Activated CD8-positive, alpha-beta memory T cell treated with anti-CD3 and anti-CD28 coated beads for 36 hours (primary cell): ENCODE results near the gene NR1H4. TPM values are rescaled to one million over a fixed set of nuclear protein-coding genes. Genes with fewer than 3 reads are reported as not detected.
"Not testable (repeated sequence)": the region's sequence is repeated elsewhere in the genome, so short reads cannot be mapped to it uniquely, and the experiment has no call there.

Experiments
- CTCF ChIA-PET: fragments of 350-600 bp; sonication (Branson Sonifier 250); formaldehyde crosslinking; loops from one replicate; lab custom pipeline; 2021; ENCODE audit warnings: antibody characterized with exemption; lab: Charles Lee
- POLR2A ChIA-PET: fragments of 350-600 bp; sonication (Branson Sonifier 250); formaldehyde crosslinking; loops from one replicate; lab custom pipeline; 2021; ENCODE audit warnings: antibody characterized with exemption; lab: Charles Lee
- total RNA-seq, 2 experiments: library from RNA; stranded (reverse); gene quantifications; one replicate each; pipeline ENCODE4 v1.2.3, GENCODE V29; 2021

Gene NR1H4
- total RNA-seq, 2 experiments from 2014 or later: not detected

DNA sequence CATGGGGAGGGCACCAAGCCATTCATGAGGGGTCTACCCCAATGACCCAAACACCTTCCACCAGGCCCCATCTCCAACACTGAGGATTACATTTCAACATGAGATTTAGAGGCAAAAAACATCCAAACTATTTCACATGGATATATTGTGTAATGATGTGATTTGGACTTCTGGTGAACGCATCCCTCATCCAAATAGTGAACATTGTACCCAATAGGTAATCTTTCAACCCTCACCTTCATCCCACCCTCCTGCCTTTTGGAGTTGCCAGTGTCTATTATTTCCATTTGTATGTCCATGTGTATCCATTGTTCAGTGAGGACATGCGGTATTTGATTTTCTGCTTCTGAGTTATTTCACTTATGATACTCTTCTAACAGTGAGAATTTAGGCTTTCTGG lies 83.7 kb downstream of the NR1H4 start:
- CTCF ChIA-PET: interaction anchor here (0.7 kb wide), 1 partner anchor 403 kb away, joined by 3 read pairs; no protein-coding TSS in a partner anchor
- POLR2A ChIA-PET: no interaction called here

DNA sequence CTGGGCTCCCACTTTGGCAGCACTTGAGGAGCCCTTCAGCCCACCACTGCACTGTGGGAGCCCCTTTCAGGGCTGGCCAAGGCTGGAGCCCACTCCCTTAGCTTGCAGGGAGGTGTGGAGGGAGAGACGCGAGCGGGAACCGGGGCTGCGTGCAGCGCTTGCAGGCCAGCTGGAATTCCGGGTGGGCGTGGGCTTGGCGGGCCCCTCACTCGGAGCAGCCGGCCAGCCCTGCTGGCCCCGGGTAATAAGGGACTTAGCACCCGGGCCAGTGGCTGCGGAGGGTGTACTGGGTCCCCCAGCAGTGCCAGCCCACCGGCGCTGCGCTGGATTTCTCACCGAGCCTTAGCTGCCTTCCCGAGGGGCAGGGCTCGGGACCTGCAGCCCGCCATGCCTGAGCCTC lies 85.6 kb downstream of the NR1H4 start:
- POLR2A ChIA-PET, CTCF ChIA-PET: not testable (repeated sequence)

DNA sequence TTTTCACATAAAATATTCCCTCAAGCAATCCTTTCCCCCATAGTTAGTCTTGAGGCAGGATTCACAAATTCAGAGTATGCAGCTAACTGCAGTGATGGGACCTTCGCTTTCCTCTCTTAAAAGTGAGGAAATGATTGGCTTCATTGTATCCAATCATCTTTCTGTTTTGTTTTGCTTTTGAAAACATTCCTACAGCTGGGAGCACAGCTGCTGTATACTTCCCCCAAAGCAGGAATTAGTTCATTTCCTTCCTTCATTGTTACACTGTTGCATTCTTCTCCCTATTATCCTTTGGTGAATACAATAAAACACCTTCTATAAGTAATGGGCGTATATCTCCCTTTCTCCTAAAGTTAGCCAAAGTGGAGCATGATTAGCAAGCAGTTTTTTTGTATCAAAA lies 90.4 kb downstream of the NR1H4 start:
- ChIA-PET CTCF (no interaction called here), POLR2A (no interaction called here)

DNA sequence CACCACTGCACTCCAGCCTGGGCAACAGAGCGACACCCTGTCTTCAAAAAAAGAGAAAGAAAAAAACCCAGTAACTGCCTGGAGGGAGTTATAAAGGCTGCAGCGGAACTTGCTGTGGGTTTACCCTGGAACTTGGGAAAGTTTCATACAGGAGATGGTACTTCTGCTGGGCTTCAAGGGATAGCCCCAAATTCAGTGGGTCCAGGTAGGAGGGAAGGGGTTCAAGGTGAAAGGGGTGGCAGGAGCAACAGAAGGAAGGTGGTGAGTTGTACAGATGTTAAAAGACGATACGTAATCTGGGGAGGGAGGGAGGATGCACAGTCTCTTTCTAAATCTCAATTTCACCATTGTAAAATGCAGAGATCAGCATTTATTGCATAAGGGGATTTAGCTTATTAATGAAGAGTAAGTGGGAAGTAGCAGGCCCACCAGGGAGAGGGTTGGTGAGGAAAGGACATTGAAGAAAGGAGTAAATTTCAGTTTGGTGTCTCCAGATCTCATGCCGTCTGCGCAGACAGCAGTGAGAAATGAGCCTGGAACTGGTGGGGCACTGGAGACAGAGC lies 91.3 kb downstream of the NR1H4 start:
- POLR2A ChIA-PET: no interaction called here
- CTCF ChIA-PET: no interaction called here

DNA sequence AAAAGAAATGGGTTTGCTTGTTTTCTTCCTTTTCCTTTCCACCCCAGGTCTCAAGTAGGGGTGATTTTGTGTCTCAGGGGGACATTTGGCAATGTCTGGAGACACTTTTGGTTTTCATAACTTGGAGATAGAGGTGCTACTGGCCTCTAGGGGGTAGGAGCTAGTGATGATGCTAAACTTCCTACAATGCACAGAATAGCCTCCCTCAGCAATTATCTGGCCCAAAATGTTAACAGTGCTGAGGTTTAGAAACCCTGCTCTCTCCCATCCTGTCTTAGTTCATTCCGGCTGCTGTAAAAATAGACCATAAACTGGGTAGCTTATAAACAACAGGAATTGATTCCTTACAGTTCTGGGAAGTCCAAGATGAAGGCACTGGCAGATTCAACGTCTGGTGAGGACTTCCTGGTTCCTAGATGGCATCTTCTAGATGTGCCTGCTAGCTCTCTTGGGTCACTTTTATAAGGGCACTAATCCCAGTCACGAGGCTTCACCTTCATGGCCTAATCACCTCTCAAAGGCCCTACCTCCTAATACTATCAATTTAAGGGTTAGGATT lies 92.4 kb downstream of the NR1H4 start:
- ChIA-PET POLR2A (no interaction called here), CTCF (no interaction called here)

DNA sequence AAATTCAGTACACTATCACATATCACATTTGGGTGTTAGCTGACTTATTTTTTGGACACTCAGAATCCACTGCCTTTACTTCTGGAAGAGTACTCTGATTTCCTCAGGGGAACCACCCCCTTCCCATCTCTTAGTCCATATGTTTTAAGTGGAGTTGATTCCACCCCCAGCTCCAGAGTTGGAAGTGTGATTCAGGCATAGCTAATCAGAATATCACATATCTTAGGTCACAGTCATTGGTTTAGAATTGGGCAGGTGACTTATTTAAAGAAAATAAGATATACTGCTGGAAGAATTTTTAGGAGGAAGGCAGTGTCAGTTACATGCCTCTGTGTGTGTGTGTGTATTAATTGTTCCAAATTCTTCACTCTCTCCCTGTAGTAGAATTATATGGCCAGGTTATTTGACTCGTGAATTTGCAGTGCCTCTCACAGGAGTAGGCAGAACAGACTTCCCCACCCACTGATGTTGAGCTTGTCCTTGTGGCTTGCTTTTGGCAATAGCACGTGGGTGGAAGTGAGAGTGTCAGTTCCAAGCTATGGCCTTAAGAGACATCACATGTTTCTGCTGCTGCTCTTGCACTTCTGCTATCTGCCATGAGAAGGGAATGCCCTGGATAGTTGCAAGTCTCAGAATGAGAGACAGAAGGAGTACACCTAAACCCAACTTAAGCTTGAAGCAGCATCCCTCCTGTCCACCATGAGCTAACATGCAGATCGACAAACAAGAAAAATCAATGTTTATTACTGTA lies 93.4 kb downstream of the NR1H4 start:
- ChIA-PET CTCF (no interaction called here), POLR2A (no interaction called here)

DNA sequence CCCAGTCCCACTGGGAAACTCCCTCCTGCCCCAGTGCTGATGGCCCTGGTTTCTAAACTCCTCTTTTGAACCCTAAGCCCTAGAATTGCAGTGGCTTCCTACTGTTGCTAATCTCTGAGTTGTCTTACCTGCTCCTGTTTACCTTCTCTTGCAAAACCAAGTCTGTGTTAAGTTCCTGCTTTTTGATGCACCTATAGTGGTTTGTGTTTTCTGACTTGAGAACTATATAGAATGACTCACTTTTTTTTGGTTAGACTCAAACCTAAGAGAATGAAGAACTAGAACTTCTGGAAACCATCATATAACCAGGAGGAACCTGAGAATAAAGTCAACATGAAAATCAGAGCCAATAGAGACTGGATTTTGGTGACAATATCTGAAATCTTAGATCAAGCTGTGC lies 94.3 kb downstream of the NR1H4 start:
- CTCF ChIA-PET: no interaction called here

DNA sequence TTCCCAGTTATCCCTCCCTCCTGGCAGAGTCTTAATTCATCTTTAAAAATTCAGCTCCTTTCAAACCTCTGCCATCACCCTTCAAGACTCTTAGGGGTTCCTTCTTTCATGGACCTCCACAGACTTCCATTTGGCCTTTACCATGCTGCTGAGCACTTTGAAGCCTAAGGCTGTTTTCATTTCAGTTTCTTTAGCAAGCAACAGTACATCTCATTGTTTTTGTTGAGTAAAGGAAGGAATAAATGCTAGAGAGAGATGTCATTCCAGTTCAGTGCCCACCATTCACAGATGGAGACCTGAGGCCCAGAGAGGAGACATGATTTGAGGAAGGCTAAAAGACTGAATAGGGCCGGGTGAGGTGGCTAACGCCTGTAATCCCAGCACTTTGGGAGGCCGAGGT lies 98.5 kb downstream of the NR1H4 start:
- CTCF ChIA-PET: no interaction called here
- POLR2A ChIA-PET: no interaction called here

More for the DNA sequence above, 94.3 kb downstream of the NR1H4 start:
- POLR2A ChIA-PET: no interaction called here

DNA sequence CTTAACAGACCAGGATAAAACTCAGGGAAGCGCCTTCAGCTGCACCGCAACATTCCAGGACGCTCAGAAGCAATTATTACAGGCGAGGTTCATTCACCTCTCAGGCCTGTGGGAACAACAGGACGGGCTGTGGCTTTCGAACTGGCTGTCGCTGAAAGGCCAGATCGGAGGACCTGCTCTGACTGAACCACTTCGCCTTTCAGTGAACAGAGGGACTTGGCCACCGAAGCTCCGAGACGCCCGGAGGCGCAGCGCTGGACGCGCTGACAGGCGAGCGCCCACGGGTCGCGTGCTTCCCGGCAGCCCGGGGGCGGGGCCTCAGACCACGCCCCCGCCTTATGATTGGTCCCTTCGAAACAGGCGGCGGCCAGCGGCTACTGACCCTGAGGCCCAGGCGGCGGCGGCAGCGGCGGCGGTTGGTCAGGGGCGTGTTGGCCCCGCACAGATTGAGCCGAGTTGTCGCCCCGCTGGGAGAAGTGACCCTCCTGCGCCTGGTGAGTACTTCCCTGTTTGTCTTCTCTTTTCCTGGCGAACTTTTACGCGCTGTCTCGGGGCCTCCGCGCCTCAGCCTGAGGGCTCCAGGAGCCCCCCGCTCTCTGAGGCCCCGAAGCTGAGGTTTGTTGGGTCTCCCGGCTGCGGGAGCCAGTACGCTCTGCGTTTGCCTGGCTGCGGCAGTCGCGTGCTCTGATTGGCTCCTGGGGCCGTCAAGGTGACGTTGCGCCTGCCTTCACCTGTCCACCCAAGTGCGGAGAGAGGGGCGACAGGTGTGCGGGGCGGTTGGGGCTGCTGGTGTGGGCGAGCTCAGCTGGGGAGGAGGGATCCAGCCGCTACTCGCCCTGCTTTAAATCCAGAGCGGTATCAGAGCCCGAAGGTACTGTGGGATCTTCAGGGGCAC lies 99.9 kb downstream of the NR1H4 start, which contains the start of gene GAS2L3:
GAS2L3 (plus strand) TSS at position 393 of the 895 bp plus-strand sequence. CDS start 21,221 bp downstream, outside the sequence.
- POLR2A ChIA-PET: no interaction called here
- CTCF ChIA-PET: no interaction called here

DNA sequence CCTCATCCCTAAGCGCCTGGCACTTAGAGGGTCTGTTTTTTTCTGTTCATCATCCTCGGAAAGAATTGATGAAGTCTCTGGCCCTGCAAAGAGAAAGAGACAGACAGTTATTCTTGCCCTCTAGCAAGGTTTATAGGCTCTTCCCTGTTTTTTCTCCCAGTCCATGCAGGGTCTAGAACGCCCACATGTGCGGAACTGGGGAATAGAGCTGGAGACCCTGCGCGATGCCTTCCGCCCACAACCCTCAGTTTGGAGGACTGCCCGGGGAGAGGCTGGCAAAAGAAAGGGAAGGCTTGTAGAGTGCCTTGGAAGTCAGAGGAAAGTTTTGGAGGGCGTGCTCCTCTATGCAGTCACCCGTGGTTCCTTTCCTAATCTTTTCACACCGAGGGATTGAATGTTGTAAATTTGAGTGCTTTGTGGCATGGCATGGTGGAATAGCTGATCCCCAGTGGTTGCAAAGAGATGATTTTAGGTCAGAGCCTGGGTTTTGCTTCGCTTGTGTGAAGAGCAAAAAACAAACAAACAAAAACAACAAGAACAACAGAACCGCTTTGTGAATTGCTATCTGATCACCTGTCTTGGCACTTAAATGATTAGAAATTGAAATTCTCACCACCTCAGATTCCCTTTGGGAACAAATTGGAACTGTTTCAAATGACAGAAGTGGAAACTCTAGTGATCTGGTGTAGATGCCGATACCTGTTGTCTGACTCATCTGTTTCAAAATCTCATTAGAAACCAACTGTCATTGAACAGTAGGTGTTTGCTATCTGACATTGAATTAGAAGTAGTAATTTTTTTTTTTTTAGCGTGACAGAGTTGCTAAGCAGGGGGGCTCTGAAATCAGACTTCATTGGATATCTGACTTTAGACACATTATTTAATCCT lies 100.8 kb downstream of the NR1H4 start:
- ChIA-PET POLR2A (no interaction called here), CTCF (no interaction called here)

DNA sequence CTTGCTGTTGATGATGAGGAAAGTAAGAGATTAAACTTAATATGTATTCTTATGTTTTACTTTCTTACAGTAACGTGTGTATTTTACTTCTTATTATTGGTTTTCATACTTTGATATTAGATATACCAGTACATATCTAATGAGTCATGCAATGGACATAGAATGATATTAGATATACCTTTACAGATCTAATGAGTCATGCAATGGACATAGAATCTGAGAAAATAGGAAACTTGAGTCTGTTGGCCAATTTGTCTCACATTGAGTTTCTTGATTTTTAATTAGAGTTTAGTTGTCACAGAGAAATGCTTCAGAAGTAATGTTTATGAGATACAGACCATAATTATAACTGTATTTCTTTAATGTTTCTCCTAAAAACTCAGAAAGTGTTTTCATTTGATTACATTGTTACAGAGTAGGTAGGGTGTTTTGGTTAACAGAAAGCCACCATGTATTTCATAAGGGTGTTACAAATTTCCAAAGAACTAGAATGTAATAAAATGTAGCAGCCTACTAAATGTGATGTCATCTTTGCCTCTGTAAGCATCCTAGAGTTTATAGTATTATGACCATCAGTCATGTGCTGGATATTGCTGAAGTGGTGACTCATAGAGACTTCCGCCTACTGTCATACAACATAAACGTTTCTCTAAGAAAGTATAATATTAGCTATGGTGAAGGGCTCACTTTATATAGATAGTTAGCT lies 102.8 kb downstream of the NR1H4 start:
- CTCF ChIA-PET: no interaction called here

DNA sequence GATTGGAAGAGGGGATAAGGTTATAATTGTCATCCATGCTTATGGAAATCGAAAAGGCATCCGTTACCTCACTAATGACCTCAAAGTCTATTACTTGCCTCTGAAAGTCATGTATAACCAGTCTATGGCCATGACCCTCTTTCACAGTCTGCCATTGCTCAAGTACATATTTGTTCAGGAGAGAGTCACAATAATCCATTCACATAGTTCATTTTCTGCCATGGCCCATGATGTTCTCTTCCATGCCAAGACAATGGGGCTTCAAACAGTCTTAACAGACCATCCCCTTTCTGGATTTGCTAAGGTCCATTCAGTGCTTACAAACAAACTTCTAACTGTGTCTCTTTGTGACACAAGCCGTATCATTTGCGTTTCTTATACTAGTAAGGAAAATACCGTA lies 105.3 kb downstream of the NR1H4 start:
- CTCF ChIA-PET: no interaction called here

More for the DNA sequence above, 102.8 kb downstream of the NR1H4 start:
- POLR2A ChIA-PET: no interaction called here

DNA sequence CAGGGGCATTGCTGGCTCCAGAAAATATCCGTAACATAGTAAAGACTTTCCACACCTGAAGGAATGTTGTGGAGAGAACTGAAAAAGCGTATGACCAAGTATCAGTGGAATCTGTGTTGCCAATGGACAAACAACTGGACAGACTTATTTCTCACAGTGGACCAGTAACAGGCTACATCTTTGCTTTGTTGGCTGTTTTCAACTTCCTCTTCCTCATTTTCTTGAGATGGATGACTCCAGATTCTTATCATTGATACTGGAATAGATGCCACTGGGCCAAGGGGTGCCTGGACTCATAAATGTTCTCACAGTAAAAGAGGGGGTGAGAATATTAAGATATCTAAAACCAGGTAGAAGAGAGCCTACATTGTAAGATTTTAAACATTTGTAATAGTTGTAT lies 106.2 kb downstream of the NR1H4 start:
- ChIA-PET CTCF (no interaction called here), POLR2A (no interaction called here)

More for the DNA sequence above, 105.3 kb downstream of the NR1H4 start:
- POLR2A ChIA-PET: no interaction called here

DNA sequence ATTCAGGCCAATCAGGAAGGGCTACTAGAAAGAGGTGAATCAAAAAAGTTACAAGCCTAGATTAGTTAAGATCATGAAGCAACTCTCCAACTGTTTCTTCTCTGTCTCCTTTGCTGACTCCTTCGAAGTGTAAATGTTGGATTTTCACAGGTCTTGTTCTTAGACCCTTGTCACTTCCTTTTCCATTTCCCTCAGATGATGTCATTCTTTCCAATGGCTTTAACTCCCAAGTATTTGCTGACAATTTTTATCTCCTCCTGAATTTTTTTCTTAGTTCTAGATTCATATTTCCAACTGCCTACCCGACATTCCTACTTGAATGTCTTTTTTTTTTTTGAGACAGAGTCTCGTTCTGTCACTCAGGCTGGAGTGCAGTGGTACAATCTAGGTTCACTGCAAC lies 110.6 kb downstream of the NR1H4 start:
- CTCF ChIA-PET: interaction anchor here (0.7 kb wide), 1 partner anchor 49 kb away, joined by 3 read pairs; no protein-coding TSS in a partner anchor

DNA sequence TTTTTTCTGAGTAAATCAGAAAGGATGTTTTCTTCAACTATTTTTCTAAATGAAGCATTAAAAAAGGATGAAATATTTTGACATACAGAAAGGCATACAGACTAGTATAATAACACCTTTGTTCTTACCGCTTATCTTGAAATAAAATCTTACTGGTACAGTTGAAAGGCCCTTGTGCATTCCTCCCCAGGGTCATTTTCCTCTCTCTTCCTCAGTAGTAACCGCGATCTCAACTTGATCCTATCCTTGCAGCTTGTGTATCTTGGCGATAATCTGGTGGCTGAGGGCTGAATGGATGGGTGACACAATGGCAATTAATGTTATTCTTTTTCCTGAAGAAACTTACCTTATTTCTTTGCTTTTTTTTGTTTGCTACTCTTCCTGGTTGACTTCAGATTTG lies 118.3 kb downstream of the NR1H4 start:
- CTCF ChIA-PET: no interaction called here
- POLR2A ChIA-PET: no interaction called here

More for the DNA sequence above, 110.6 kb downstream of the NR1H4 start:
- POLR2A ChIA-PET: no interaction called here

DNA sequence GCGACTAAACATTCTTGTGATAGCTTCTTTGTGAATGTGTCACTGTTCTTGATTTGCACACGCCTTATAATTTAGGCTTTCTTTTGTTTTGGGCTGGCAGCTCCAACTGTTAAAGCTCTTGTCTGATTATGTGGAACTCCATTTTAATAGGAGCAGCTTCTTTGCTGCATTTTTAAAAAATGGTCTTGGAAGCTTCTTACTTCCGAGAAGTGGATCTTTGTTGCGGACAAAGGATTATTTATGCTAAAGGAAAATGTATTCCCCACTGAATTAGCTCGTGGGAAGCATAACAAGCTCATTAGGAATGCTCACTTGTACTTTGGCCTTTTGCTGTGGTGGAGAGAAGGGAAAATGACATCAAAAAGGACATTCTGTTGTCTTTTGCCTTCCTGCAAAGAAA lies 119.8 kb downstream of the NR1H4 start:
- POLR2A ChIA-PET: no interaction called here
- CTCF ChIA-PET: no interaction called here

DNA sequence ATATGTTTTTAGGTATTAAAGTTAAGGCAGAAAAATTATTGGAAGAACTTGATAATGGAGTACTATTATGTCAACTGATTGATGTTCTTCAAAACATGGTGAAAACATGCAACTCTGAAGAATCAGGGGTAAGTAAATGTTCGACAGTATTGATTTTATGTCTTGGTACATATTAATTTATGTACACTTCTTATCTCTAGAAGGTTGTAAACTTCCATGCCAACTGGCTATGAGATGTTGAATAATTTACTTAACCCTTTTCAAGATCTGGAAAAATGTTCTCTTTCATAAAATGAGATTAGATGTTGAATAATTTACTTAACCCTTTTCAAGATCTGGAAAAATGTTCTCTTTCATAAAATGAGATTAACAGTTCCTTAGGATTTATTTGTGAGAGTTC lies 128.0 kb downstream of the NR1H4 start:
- ChIA-PET CTCF (no interaction called here), POLR2A (no interaction called here)

DNA sequence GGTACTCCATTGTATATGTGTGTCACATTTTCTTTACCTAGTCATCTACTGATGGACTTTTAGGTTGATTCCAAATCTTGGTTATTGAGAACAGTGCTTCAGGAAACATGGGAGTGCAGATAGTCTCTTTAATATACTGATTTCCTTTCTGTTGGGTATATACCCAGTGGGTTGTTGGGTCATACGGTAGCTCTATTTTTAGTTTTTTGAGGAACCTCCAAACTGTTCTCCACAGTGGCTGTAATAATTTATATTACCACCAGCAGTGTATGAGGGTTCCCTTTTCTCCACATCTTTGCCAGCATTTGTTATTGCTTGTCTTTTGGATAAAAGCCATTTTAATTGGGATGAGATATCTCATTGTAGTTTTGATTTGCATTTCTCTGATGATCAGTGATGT lies 129.3 kb downstream of the NR1H4 start:
- POLR2A ChIA-PET, CTCF ChIA-PET: not testable (repeated sequence)
